Inferior parietal cortex (tissue), 1 donor: ENCODE measurements around the gene SMIM12.
"Not testable (repeated sequence)": the region's sequence is repeated elsewhere in the genome, so short reads cannot be mapped to it uniquely, and the experiment has no call there.

Experiments
- DNase-seq: peaks from one replicate; pipeline ENCODE4 v3.0.0-alpha.2; 2016; ENCODE audit errors: extremely low spot score

Gene SMIM12

DNA sequence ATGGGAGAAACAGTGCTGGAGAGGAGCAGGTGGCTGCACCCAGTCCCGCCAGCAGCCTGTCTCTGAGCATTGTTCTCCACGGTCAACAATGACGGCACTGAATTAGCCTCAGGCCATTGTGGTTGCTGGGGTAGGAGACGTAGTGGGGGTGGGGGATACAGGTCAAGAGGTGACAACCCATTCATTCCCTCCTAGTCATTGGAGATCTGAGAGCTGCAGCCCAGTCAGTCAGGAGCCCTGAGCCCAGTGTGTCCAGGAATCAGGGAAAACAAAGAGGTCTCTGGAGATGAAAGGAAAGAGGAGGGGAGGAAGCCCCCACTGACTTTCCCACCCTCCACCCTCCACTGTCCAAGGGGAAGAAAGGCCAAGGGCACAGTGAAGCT lies 15.3 kb downstream of the SMIM12 start:
- no peak for DNase-seq

DNA sequence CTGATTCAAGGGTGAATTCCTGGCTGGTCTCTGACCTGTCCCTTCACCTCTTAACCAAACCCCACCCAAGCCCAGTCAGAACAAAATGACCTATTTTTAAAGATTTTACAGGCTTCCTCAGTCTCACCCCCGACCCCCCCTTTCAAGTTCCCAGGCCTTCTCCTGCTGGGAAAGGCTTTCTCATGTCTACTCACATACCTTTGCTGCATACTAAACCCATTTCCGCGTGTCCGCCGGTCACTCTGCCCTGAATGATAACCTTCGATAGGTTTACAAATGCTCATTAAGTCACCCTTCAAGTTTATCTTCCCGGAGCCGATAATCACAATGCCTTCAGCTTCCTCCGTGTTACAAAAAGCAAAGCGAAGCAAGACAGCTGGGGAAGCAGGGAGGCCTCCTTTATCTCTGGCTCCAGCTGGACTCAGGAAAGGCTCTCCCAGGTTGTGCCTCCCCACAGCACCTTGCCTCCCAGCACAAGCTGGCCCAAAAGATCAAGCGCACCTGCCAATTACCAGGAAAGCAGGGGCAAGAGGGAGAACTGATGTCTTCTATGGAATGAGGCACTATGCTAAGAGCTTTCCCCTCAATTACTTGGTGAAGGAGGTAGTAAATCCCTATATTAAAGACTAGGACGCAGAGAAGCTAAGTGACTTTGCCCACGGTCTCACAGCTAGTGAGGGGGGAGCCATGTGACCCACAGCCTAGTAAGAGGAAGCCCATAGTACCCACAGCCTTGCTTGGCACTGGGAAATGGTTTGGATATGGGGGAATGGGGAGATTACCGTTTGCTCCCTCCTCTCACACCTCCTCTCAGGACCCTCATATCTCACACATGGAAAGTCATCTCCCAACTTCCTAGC lies 15.9 kb downstream of the SMIM12 start:
- no peak for DNase-seq

DNA sequence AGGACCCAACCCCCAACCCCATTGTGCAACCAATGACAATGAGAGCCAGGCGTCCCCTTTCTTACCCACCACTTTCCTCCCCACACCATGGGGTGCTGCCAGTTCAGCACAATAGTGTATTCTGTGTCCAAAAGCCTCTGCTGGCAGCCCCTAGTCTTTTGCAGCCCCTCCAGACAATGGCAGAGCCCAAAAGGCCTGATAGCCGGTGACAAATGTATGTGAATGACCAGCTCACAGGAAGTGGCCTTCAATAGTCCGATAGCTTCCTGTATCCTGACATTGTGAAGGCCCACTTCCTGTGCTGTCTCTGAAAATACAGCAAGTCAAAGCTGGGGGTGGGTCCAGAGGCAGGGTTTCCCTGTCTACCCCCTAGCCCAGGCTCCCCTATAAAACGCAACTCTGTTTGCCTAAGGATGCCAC lies 16.6 kb downstream of the SMIM12 start:
- DNase-seq, result no peak

DNA sequence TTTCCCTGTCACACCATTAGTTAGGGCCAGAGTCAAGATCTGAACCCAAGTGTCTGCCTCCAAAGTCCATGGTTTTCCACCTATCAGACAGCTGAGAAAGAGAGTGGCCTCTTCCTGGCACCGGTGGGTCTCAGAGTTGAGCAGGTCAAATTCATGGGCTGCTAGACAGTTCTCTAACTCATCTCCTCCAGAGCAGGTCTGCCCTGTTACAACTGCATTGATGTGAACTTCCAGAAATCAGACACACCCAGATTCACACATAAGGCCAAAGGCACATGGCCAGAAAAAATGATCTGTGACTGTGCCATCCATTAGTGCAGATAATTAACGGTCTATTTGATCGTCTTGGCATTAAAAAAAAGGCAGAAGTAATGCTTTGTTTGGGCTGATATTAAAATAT lies 17.5 kb downstream of the SMIM12 start:
- no peak for DNase-seq

DNA sequence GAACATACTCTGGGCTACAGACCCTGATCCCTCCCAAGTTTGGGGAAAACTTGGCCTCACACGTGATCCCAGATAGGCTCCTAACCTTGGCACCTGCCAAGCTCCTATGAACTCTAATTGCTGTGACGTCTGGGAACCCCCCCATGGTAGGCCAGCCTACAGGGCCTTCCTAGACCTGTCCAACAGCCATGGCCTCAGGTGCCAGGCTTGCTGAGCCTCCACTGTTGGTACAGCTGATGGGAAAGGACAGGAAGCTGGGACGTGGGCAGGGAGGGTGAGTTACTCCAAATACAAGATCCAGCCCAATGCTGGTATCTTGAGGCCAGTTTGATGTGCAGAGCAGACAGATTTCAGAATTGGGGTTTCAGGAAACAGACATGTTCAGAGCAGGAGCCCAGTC lies 19.1 kb downstream of the SMIM12 start:
- DNase-seq, result no peak

DNA sequence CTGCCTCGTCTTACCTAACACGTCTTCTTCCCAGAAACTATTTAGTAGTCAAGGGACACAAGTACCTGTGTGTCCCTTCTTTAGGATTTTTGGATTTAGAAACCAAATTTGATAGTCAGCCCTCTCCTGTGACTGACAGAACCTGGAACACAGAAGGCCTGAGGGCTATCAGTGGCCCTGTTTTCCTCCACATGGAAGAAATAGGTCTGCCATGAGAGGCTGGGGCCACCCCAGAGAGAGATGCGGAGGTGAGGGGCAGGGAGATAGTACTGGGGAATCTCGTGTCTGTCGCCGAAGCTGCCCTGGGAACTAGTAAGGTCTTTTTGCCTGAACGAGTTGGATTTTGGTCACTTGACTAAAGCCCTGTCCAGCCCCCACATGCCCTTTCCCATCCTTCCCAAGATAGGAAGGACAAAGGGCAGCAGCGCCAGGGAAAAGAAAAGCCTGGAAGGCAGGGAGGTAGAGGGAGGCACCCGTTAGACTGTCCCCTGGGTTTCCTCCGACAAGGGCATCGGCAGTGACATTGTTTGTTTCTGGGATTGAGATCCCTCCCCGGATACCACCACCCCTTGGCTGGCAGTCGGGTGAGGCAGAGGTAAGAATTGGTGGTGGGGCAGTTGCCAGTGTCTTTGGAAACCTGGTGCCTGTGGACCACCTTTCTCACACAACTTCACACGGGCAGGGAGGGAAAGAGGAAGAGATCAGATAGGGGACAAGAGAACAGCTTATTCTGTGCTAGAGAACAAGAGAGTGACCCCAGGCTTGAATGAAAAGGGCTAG lies 19.8 kb downstream of the SMIM12 start:
- no peak for DNase-seq

DNA sequence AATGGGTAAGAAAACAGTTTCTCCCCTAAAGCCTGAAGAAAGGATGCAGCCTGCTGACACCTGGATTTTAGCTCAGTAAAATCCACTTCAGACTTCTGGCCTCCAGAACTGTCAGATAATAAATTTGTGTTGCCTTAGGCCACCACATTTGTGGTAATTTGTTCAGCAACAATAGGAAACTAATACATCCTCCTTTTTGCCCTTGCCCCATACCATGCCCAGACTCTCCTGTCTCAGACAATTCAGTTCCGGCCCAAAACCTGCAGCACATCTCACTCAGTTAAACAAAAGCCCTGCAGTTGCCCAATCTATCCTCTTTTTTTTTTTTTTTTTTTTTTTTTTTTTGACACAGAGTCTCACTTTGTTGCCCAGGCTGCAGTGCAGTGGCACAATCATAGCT lies 25.8 kb downstream of the SMIM12 start:
- no peak for DNase-seq

DNA sequence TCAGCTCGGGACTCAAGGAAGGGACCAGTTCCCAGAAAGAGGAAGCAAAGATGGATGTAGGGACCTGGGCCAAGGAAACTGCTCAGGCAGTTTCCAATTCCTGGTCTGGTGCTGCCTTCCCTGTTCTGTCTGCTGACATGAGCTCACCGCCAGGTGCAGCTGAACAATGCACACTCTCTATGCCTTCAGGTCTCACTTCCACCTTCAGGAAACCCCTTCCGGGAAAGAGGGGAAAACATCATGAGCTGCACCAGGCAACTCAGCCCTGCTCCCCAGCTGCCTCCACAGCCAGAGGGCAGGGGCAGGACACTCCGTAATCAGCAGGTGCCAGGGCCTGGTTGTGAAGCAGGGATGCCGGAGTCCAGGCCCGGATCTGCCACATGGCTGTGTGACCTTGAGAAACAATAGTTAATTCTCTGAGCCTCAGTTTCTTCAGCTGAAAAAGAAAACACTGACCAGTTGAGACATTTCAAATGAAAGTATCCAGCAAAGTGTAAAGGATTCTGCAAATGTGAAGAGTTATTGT lies 27.8 kb downstream of the SMIM12 start:
- DNase-seq, result no peak

DNA sequence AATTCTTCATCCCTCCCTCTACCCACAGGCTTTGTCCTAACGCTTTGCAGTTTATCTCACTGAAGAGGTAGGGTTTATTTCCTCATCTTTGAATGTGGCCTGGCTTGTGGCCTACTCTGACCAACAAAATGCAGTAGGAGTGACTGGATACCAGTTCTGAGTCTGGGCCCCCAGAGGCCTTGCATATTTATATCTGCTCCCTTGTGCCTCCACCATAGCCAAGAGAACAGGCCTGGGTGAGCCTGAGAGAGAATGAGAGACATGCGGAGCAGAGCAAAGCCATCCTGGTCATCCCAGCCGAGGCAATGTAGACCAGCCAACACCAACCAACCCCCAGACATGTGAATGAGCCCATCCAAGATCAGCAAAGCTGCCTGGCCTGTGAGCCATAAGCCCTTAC lies 30.3 kb downstream of the SMIM12 start:
- DNase-seq, result no peak

DNA sequence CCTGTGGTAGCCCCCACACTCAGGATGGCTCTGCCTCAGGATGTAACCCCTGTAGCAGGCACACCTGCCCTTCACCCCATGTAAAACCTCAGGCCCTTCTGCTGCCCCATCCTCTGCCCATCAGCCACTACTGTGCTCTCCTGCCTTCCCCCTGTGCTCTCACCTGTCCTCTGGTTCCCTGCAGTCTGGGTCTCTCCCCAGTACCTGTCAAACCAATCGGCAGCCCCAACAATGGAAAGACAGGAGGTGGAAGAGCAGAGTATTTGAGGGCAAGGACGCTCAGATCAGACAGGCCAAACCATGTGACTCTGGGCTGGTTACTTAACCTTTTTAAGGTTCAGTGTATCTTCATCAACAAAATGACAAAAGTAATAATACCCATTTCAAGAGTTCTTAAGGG lies 30.9 kb downstream of the SMIM12 start:
- DNase-seq, result no peak

DNA sequence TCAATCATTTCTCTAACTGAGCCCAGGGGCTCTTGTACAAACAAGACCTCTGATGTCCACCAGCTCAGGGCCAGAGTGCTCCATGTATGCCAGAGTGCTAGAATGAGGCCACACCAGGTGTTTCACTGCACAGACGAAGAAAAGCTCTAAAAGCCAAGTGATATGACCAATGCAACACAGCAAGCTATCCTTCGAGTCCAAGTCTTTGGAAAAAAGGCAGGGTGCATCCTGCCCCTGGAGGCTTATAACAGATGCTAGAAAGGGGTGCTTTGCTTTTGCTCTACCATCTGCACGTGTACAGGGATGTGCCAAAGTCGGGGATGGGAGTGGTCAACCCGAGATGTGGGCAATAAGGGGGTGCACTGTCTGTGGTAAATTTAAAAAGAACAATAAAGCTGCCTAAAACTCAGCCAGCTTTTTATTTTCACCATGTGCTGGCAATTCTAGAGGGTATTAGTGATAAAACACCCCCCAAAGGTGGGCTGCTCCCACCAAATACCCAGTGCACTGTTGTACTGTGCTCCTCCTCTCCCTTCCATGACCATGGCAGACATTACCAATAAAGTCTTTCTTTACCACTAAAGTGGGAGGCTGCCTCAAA lies 32.1 kb downstream of the SMIM12 start:
- DNase-seq, result no peak

DNA sequence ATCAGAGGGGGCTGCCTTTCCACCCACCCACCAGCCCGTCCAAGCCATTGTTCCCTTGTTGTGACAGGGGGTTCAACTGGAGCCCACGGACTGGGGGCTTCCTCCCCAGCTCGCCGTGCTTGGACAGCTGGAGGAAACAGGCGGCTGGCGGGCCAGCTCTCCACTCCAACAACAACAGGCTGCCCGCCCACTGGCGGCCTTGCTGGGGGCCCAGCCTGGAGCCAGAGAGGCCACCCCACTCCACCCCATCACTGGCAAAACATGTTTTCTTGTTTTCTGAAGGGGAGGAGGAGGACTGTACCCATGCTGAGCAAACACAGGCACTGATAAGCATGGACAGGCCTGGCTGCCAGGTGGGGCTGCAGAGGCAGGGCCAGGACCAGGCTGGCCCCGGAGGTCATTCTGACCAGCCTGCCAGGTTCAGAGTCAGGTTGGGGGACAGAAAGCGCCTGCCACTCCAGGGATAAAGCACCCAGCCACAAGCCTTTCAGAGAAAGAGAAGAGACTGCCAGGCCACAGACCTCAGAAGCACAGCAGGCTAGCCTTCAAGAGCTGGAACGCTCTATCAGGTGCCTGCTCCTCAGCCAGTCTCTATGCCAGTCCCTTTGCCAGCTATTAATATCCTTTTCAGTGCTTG lies 34.0 kb downstream of the SMIM12 start:
- DNase-seq, result no peak

DNA sequence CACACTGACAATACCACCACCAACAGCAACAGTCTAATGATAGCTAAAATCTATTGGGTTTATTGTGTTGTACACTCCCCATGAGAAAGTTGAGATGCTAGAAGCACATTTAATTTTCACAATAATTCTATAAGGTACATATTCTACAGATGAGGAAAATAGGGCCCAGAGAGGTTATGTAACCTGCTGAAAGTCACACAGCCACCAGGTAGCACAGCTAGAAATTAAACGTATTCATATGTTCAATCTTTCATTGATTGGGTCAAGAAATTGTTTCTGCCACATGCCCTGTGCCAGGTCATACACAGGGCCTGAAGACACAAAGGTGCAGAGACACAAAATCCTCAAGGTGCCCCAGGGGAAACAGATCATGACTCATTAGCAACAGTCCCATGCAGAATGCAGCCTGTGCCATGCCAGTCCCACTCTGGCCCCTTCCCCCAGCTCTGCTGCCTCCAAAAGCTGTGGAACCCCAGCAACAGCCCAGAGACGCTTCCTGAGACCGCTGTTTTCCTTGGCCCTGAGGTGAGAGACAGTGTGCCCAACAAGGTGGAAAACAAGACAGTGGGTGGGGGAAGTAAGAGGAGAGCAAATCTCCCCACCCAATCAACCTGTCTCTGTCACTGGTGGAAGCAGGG lies 34.6 kb downstream of the SMIM12 start:
- no peak for DNase-seq

DNA sequence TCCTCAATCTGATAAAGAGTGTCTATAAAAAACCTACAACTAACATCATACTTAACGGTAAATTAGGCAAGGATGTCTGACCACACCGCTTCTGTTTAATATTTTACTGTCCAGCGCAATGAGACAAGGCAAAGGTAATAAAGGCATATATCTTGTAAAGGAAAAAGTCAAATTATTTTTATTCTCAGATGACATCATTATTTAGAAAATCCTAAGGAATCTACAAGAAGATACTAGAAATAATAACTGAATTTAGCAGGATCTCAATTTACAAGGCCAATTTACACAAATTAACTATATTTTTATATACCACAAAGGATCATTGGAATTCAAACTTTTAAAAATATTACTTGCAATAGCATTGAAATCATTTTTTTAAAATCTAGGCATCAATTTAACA lies 37.3 kb downstream of the SMIM12 start:
- no peak for DNase-seq

DNA sequence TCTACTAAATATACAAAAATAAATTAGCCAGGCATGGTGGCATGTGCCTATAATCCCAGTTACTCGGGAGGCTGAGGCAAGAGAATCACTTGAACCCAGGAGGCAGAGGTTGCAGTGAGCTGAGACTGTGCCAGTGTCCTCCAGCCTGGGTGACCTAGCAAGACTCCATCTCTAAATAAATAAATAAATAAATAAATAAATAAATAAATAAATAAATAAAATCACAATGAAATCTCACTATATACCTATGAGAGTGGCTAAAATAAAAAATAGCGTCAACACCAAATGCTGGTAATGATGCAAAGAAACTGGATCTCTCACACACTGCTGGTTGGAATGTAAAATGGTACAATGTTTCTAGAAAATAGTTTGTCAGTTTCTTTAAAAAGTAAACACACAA lies 40.7 kb downstream of the SMIM12 start:
- DNase-seq, result not testable (repeated sequence)

DNA sequence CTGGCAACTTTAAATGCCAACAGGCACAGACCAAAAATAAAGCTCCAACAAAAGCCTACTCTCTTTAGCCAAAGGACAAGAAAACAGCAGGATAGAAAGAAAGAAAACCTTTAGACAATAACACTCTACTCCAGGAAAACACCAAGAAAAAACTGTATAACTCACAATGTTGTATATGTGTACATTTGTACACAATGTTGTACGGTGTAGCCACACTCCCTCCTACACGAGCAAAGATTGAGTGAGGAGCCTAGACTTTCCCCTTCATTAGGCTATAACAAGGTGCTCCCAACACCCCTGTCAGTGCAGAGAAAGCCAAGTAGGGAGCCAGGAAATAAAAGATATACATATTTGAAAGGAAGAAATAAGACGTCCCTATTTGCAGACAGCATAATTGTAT lies 42.8 kb downstream of the SMIM12 start:
- no peak for DNase-seq

DNA sequence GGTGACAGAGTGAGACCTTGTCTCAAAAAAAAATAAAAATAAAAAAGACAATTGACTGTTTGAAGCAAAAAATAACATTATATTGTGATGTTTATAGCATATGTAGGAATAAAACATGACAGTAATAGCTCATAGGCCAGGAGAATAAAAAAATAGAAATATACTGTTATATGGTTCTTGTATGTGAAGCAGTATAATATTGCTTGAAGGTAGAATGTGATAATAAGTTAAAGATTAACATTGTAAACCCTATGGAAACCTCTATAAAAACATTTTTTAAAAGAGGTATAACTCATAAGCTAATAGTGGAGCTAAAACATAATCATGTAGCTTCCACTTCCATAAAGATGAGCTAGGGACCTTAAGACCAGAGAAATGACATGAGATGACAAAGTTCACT lies 43.2 kb downstream of the SMIM12 start:
- DNase-seq, result no peak

DNA sequence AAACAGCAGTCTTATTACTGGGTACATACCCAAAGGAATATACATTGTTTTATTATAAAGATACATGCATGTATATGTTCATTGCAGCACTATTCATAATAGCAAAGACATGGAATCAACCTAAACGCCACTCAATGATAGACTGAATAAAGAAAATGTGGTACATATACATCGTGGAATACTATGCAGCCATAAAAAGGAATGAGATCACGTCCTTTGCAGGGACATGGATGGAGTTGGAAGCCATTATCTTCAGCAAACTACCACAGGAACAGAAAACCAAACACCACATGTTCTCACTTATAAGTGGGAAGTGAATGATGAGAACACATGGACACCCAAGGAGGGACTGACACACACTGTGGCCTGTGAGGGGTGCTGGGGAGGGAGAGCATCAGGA lies 48.8 kb downstream of the SMIM12 start:
- not testable (repeated sequence) for DNase-seq

DNA sequence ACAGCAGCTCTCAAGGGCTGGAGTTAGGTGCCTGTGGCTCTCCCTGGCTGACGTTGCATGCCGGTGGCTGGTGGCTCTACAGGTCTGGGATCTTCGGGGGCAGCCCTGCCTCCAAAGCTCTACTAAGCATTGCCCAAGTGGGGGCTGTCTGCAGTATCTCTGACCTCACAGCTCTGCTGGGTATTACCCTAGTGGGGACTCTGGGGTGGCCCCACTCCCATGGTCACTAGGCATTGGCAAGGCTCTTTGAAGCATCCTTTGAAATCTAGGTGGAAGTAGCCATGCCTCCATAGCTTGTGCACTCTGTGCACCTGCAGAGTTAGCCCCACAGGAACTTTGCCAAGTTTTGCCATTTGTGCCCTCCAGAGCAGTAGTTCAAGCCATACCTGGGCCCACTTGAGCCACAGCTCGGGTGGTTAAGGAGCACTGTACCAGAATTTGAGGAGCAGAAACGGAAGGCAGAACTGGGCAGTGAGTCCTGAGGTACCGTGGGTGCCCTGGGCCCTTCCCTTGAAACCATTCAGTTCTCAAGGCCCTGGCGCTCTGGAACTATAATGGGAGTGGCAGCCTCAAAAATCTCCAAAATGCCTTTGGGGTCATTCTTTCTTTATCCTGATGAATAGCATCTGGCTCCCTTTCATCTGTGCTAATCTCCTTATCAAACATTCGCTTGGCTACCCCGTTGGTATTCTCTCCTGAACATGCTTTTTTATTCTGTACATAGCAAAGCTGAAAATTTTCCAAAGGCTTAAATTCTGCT lies 51.3 kb downstream of the SMIM12 start:
- DNase-seq, result no peak

DNA sequence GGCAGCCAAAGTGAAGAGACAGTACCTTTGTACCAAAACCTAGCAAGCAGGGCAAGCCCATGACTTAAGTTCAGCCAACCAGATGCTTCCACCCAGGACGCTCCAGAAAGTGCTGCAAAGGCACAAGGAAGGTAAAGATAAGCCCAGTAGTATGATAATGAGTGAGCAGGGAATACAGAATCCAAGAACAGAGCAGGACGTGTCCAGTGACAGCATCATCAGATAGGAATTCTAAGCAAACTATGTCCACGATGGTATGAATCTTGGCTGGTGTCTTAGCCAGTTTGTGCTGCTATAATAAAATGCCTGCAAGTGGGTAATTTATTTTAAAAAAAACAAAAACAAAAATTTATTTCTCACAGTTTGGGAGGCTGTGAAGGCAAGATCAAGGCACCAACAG lies 53.2 kb downstream of the SMIM12 start:
- no peak for DNase-seq

DNA sequence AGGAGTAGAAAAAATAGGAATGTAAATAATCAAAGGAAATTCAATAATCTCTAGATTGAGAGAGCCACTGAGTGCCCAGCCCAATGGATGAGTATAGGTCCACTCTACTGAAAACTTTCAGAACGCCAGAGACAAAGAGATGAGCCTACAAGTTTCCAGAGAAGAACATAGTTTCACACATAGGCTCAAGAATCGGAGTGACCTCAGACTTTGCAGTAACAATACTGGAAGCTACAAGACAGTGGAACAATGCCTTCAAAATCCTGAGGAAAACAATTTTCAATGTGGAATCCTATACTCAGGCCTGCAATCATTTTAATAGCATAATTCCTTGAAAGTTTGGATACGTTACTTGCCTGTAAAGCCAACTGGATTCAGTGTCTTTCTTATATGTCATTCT lies 55.8 kb downstream of the SMIM12 start:
- DNase-seq, result no peak
